22Rv1 (cell line): ENCODE results near the gene RGS3.

ENCODE experiments used
- H3K27ac ChIP-seq: fragments of 450-650 bp; 2 replicates; pipeline ENCODE4 v1.5.1; 2017
- ZFX ChIP-seq: fragments of 450-650 bp; IDR thresholded peaks from 2 replicates; pipeline ENCODE4 v1.6.1; 2017; ENCODE audit warnings: antibody characterized with exemption, borderline replicate concordance
- TF ChIP-seq, protein P1 (sequence below): fragments of 450-650 bp; IDR thresholded peaks from 2 replicates; pipeline ENCODE4 v1.5.1; 2017; ENCODE audit warnings: mild to moderate bottlenecking

Gene RGS3

DNA sequence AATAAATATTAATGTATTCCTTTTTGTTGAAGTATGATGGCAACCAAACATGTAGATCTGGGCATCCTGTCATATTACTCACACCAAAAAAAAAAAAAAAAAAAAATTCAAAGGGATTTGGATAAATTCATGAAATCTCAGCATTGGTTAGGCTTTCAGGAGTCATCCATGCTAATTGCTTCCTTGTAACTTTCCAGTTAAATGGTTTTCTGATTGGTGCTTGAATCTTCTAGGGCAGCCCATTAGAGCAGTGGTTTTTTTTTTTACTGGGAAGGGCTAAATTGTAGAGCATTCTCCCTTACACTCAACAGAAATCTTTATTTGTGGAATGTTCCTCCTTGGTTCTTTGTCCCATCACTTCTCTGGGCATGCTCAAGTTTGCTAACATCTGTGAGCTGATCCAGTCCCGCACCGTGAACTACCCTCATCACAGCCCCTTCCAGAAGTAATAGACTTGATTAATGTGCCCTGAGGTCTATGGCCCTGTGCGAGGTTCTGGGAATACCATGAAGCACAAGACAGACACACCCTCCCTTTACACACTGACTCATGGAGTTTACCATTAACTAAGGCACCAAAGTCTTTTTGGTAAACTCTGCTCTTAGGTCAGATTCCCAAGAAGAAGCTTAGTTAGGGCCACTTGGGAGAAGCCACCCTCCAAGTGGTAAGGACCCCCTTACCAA, 56.0 kb downstream of the RGS3 start:
- no peak for TF ChIP-seq ZFX
- TF ChIP-seq, protein P1, sequence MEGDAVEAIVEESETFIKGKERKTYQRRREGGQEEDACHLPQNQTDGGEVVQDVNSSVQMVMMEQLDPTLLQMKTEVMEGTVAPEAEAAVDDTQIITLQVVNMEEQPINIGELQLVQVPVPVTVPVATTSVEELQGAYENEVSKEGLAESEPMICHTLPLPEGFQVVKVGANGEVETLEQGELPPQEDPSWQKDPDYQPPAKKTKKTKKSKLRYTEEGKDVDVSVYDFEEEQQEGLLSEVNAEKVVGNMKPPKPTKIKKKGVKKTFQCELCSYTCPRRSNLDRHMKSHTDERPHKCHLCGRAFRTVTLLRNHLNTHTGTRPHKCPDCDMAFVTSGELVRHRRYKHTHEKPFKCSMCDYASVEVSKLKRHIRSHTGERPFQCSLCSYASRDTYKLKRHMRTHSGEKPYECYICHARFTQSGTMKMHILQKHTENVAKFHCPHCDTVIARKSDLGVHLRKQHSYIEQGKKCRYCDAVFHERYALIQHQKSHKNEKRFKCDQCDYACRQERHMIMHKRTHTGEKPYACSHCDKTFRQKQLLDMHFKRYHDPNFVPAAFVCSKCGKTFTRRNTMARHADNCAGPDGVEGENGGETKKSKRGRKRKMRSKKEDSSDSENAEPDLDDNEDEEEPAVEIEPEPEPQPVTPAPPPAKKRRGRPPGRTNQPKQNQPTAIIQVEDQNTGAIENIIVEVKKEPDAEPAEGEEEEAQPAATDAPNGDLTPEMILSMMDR = no peak
- H3K27ac ChIP-seq = no peak overlapping the region

DNA sequence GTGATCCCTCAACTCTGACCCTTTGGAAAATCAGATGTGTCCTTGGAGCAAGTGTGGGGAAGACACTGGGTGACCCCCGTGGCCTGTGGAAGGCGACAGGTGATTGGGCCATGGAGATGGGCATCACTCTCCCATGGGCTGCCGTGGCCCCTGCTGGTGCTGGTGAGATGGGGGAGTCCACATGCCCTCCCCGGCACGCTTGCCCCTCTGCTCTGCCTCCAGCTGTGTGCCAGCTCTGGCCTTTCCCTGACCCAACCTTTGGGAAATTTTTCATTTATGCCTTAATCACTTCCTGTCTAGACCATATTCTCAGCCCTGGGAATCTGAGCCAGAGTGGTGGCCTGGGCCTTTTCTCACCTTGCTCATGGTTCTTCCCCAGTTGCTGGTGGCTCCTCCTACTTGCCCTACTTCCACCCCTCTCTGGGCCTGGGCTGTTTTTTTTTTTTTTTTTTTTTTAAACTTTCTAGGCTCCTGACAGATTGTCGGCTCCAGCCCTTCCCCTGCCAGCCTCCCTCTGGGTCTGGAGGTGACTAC, 56.6 kb downstream of the RGS3 start:
- H3K27ac ChIP-seq = no peak overlapping the region
- TF ChIP-seq, protein P1 = no peak
- TF ChIP-seq ZFX = no peak

DNA sequence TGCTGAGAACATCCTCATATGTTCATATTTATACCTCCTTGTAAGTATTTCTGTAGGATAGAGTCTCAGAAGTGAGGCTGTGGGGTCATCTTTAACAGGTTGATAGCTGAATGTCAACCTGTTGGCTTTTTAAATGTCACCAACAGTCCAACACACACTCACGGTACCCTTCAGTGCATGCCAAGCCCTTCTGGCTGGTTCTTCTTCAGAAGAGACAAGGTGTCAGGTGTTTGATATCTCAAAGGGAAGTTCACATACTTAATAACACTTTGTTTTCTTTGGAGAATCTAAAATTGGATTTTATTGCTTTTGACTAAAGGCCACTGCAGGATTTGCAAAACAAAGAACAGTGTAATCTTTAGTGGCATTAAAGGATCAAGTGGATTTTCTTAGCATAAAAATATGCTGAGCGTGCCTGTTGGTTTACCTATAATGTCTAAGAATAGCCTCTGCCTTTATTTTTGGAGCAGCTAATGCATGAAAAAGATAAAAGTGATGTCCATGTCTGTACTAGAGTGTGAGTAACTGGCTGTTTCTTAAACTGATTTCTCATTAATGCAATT, 58.2 kb downstream of the RGS3 start:
- TF ChIP-seq, protein P1 = no peak
- no peak for TF ChIP-seq ZFX
- no peak overlapping the region for H3K27ac ChIP-seq

DNA sequence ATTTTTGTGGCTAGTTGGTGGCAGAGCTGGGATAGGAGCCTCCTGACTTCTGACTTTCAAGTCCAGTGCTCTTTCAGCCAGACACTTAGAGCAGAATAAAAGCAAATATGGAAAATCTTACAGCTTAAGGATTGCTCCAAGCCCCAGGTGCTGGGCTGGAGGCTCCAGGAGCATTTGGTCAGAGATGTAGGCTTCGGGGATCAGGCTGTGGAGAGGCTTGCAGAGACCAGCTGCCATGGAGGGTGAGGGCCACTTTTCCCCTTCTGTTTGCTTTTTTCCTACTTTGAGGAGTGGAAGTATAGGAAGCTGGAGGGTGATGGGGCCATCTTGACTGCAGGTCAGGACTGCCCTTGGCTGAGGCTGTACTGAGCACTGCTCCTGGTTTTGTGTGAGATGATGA, 58.9 kb downstream of the RGS3 start:
- H3K27ac ChIP-seq = no peak overlapping the region
- TF ChIP-seq ZFX = no peak
- TF ChIP-seq, protein P1 = no peak

DNA sequence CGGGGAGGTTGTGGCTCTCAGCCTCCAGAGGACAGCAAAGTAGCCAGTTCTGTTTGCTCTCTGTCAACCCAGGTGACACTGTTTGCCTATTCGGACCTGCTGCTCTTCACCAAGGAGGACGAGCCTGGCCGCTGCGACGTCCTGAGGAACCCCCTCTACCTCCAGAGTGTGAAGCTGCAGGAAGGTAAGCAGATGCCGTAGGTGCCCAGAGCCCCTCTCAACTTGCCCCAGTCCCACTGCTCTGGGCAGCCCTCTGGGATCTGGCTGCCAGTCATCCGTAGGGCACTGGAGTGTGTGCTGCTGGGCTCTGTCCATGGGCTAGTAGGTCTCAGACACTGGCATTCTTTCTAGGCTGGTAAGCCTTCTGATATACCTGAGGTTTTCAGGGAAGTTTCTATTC, 59.3 kb downstream of the RGS3 start:
- TF ChIP-seq ZFX = no peak
- TF ChIP-seq, protein P1 = no peak
- H3K27ac ChIP-seq = no peak overlapping the region

DNA sequence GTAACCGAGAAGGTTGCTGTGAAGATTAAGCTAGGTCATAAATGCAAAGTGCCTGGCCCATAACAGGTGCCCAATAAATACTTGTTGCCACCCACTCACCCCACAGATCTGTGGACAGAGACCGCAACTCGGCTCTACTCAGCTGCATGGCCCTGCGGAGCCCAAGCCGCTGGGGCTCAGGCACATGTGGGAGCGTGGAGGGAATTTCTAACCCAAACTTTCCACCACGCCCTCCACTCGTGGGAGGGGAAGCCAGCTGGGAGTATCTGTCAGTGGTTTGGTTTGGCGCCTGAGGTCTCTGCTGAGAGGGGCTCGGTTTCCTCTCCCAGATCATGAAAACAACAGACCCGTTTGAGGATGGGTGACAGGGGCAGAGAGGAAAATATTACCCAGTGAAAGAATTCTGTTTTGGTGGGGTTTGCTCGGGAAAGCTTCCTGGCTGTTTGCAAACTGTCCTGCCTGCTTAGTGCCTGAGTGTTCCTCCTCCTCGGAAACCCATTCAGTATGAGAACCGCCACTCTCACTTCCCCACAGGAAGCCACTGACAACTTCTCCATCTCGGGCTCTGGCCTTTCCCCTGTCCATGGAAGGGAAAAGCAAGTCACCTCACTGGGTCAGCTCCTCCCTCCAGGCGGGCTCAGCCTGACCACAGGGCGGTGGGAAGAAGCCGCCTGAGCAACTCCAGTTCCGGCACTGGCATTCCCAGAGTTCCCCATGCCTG, 60.1 kb downstream of the RGS3 start:
- TF ChIP-seq, protein P1 = no peak
- TF ChIP-seq ZFX = no peak
- no peak overlapping the region for H3K27ac ChIP-seq

DNA sequence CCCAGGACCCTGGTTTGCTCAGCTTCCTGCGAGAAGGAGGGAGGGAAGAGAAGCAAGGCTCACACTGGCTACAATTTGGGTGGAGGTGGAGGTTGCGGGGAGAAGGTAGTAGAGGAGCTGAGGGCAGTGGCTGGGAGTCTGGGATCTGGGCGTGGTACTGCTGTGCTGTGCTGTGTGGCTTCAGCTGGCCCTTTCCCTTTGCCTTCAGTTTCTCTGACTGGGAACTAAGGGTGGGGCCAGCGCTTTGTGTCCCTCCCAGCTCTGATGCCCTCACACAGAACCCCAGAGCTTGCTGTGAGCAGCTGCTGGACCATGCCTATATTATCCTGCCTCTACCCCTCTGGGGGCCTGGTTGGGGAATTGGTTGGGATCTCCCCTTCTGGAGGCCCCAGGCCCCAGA, 60.9 kb downstream of the RGS3 start:
- no peak overlapping the region for H3K27ac ChIP-seq
- TF ChIP-seq, protein P1 = no peak
- no peak for TF ChIP-seq ZFX
